Measurements from ENCODE around the gene RBM33.
A peak's percentile ranks its signal among the peaks of the same experiment; 100 is the strongest.

RBM33 gene

GRCh38 chr7:155602156-155602555 is 42.3 kb upstream of the RBM33 start:
- no CpG with 5 or more reads among the region's 24 CpGs for WGBS, 2 donors (ENCODE audit: extremely low coverage in 2 of 2, insufficient read length in 2 of 2, insufficient replicate concordance in 1 of 2)
- H3K9me3 ChIP-seq (replicated peaks in 1 of 2; ENCODE audit: control insufficient read depth in 2 of 2, insufficient read depth in 1 of 2, low read depth in 1 of 2, low read length in 2 of 2): no peaks in the 10 kb centered on the region
- no peak for DNase-seq (ENCODE audit: low spot score)
- H4K91ac ChIP-seq (ENCODE audit: low read depth, low read length, poor library complexity): no peak overlapping the region
- H3K27me3 ChIP-seq (ENCODE audit: control insufficient read depth in 3 of 3, insufficient read depth in 3 of 3, low read depth in 1 of 3, low read length in 3 of 3): no peaks in the 10 kb centered on the region
- H2BK120ac ChIP-seq (ENCODE audit: low read depth, low read length): no peak overlapping the region
- no peak overlapping the region for H2BK15ac ChIP-seq (ENCODE audit: low read length)
- H3K14ac ChIP-seq (ENCODE audit: low read length): no peak overlapping the region
- no peaks in the 10 kb centered on the region for H3K79me1 ChIP-seq (ENCODE audit: low read depth, low read length)
- no peak overlapping the region for H2AK5ac ChIP-seq (ENCODE audit: low read depth, low read length)
- no peak overlapping the region for H3K18ac ChIP-seq (ENCODE audit: low read length)
- H2AFZ ChIP-seq (ENCODE audit: low read length): peak overlapping the region; percentile 31
- no peaks in the 10 kb centered on the region for H3K36me3 ChIP-seq (replicated peaks in 1 of 2; ENCODE audit: control insufficient read depth in 2 of 2, insufficient read depth in 2 of 2, low read length in 2 of 2)
- H3K4me1 ChIP-seq (ENCODE audit: control insufficient read depth in 2 of 2, insufficient read depth in 1 of 2, low read depth in 1 of 2, low read length in 2 of 2): peaks cover 2 to 6% of the 10 kb centered on the region in 2 donors
- no peak overlapping the region for H3K4ac ChIP-seq (ENCODE audit: low read length)
- H3K4me3 ChIP-seq (ENCODE audit: low read length in 2 of 2): no peak overlapping the region
- no peak overlapping the region for H2BK5ac ChIP-seq (ENCODE audit: low read length)
- no peak overlapping the region for H3K23ac ChIP-seq (ENCODE audit: low read depth, low read length, poor library complexity)
- H3K9ac ChIP-seq (ENCODE audit: low read depth, low read length, poor library complexity): no peak overlapping the region
- no peak overlapping the region for H4K8ac ChIP-seq (ENCODE audit: low read depth, low read length)
- H3K27ac ChIP-seq (replicated peaks; ENCODE audit: low read length): no peak overlapping the region
- H3K4me2 ChIP-seq (ENCODE audit: insufficient read depth, low read length, poor library complexity, severe bottlenecking): no peak overlapping the region
- H2BK12ac ChIP-seq (ENCODE audit: low read length): no peak overlapping the region

GRCh38 chr7:155602750-155603149 is 41.7 kb upstream of the RBM33 start:
- WGBS, 2 donors (ENCODE audit: extremely low coverage in 2 of 2, insufficient read length in 2 of 2, insufficient replicate concordance in 1 of 2): no CpG with 5 or more reads among the region's 7 CpGs
- no peak overlapping the region for H3K9ac ChIP-seq (ENCODE audit: low read depth, low read length, poor library complexity)
- H3K14ac ChIP-seq (ENCODE audit: low read length): no peak overlapping the region

DNA sequence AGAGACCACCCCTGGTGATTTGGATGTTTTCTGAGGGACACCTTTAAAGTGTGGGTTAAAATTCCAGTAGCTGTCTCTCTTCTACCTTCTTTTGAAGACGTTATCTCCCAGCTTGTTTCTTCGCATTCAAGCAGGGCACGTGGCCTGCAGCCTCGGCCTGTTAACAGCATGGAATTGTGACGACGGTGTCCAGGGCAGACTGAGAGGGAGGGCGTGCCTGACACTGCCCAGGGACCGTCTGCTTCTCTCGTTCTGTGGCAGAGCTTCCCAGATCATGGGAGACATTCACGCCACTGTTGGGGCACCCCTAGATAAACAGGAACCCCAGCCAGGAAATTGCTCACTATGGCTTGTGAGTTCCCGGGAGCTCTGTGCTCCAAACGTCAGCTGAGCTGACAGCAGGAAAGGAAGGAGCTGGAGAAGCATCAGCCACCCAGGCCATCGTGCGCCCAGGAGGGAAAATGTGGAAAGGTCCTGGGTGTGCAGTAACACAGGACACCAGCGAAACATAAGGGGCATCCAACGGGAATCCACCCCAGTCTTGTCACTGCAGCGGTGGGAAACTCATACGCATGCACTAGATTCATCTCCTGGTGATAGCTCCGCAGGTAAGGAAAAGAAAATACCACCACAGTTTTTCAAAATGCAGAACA is 41.1 kb upstream of the RBM33 start:
- Histone ChIP-seq H3K79me1 (ENCODE audit: low read depth, low read length) (no peaks in the 10 kb centered on the region), H3K9ac (ENCODE audit: low read depth, low read length, poor library complexity) (no peak overlapping the region), H3K4me1 (ENCODE audit: control insufficient read depth in 2 of 2, insufficient read depth in 1 of 2, low read depth in 1 of 2, low read length in 2 of 2) (peaks cover 2 to 6% of the 10 kb centered on the region in 2 donors), H3K27me3 (ENCODE audit: control insufficient read depth in 3 of 3, insufficient read depth in 3 of 3, low read depth in 1 of 3, low read length in 3 of 3) (no peaks in the 10 kb centered on the region), H4K91ac (ENCODE audit: low read depth, low read length, poor library complexity) (no peak overlapping the region), H3K4me3 (ENCODE audit: low read length in 2 of 2) (no peak overlapping the region), H3K4me2 (ENCODE audit: insufficient read depth, low read length, poor library complexity, severe bottlenecking) (no peak overlapping the region), H3K4ac (ENCODE audit: low read length) (no peak overlapping the region), H2BK12ac (ENCODE audit: low read length) (no peak overlapping the region), H3K23ac (ENCODE audit: low read depth, low read length, poor library complexity) (no peak overlapping the region), H2AK5ac (ENCODE audit: low read depth, low read length) (no peak overlapping the region), H2BK5ac (ENCODE audit: low read length) (no peak overlapping the region), H2BK120ac (ENCODE audit: low read depth, low read length) (no peak overlapping the region), H3K18ac (ENCODE audit: low read length) (no peak overlapping the region), H3K27ac (replicated peaks; ENCODE audit: low read length) (no peak overlapping the region), H3K9me3 (replicated peaks in 1 of 2; ENCODE audit: control insufficient read depth in 2 of 2, insufficient read depth in 1 of 2, low read depth in 1 of 2, low read length in 2 of 2) (no peaks in the 10 kb centered on the region), H3K14ac (ENCODE audit: low read length) (no peak overlapping the region), H3K36me3 (replicated peaks in 1 of 2; ENCODE audit: control insufficient read depth in 2 of 2, insufficient read depth in 2 of 2, low read length in 2 of 2) (no peaks in the 10 kb centered on the region), H2AFZ (ENCODE audit: low read length) (peak overlapping the region; percentile 80), H2BK15ac (ENCODE audit: low read length) (no peak overlapping the region), H4K8ac (ENCODE audit: low read depth, low read length) (no peak overlapping the region)
- no peak for DNase-seq (ENCODE audit: low spot score)
- WGBS, 2 donors (ENCODE audit: extremely low coverage in 2 of 2, insufficient read length in 2 of 2, insufficient replicate concordance in 1 of 2): no CpG with 5 or more reads among the region's 19 CpGs

More at GRCh38 chr7:155602750-155603149, 41.7 kb upstream of the RBM33 start:
- no peaks in the 10 kb centered on the region for H3K36me3 ChIP-seq (replicated peaks in 1 of 2; ENCODE audit: control insufficient read depth in 2 of 2, insufficient read depth in 2 of 2, low read length in 2 of 2)
- H3K18ac ChIP-seq (ENCODE audit: low read length): no peak overlapping the region
- H2AK5ac ChIP-seq (ENCODE audit: low read depth, low read length): no peak overlapping the region
- no peak overlapping the region for H2BK12ac ChIP-seq (ENCODE audit: low read length)
- no peaks in the 10 kb centered on the region for H3K9me3 ChIP-seq (replicated peaks in 1 of 2; ENCODE audit: control insufficient read depth in 2 of 2, insufficient read depth in 1 of 2, low read depth in 1 of 2, low read length in 2 of 2)
- no peak overlapping the region for H3K23ac ChIP-seq (ENCODE audit: low read depth, low read length, poor library complexity)
- no peak overlapping the region for H4K8ac ChIP-seq (ENCODE audit: low read depth, low read length)
- no peak for DNase-seq (ENCODE audit: low spot score)
- no peak overlapping the region for H2BK5ac ChIP-seq (ENCODE audit: low read length)
- no peak overlapping the region for H3K27ac ChIP-seq (replicated peaks; ENCODE audit: low read length)
- no peak overlapping the region for H3K4me3 ChIP-seq (ENCODE audit: low read length in 2 of 2)
- H2BK15ac ChIP-seq (ENCODE audit: low read length): no peak overlapping the region
- no peak overlapping the region for H4K91ac ChIP-seq (ENCODE audit: low read depth, low read length, poor library complexity)
- H3K4me2 ChIP-seq (ENCODE audit: insufficient read depth, low read length, poor library complexity, severe bottlenecking): no peak overlapping the region
- no peaks in the 10 kb centered on the region for H3K79me1 ChIP-seq (ENCODE audit: low read depth, low read length)
- no peak overlapping the region for H3K4ac ChIP-seq (ENCODE audit: low read length)
- peaks cover 2 to 6% of the 10 kb centered on the region in 2 donors for H3K4me1 ChIP-seq (ENCODE audit: control insufficient read depth in 2 of 2, insufficient read depth in 1 of 2, low read depth in 1 of 2, low read length in 2 of 2)
- H2BK120ac ChIP-seq (ENCODE audit: low read depth, low read length): no peak overlapping the region
- no peaks in the 10 kb centered on the region for H3K27me3 ChIP-seq (ENCODE audit: control insufficient read depth in 3 of 3, insufficient read depth in 3 of 3, low read depth in 1 of 3, low read length in 3 of 3)
- H2AFZ ChIP-seq (ENCODE audit: low read length): peak overlapping the region; percentile 80

- Histone ChIP-seq H3K36me3 (replicated peaks in 1 of 2; ENCODE audit: control insufficient read depth in 2 of 2, insufficient read depth in 2 of 2, low read length in 2 of 2) (no peaks in the 10 kb centered on the region), H3K4ac (ENCODE audit: low read length) (no peak overlapping the region), H3K14ac (ENCODE audit: low read length) (no peak overlapping the region), H3K18ac (ENCODE audit: low read length) (no peak overlapping the region), H3K4me3 (ENCODE audit: low read length in 2 of 2) (no peak overlapping the region), H2BK15ac (ENCODE audit: low read length) (no peak overlapping the region), H2AFZ (ENCODE audit: low read length) (no peak overlapping the region), H2BK12ac (ENCODE audit: low read length) (no peak overlapping the region), H3K4me1 (ENCODE audit: control insufficient read depth in 2 of 2, insufficient read depth in 1 of 2, low read depth in 1 of 2, low read length in 2 of 2) (peaks cover 2 to 4% of the 10 kb centered on the region in 2 donors), H3K27me3 (ENCODE audit: control insufficient read depth in 3 of 3, insufficient read depth in 3 of 3, low read depth in 1 of 3, low read length in 3 of 3) (no peaks in the 10 kb centered on the region), H4K8ac (ENCODE audit: low read depth, low read length) (no peak overlapping the region), H3K79me1 (ENCODE audit: low read depth, low read length) (no peaks in the 10 kb centered on the region), H4K91ac (ENCODE audit: low read depth, low read length, poor library complexity) (no peak overlapping the region), H3K9me3 (replicated peaks in 1 of 2; ENCODE audit: control insufficient read depth in 2 of 2, insufficient read depth in 1 of 2, low read depth in 1 of 2, low read length in 2 of 2) (no peaks in the 10 kb centered on the region), H2BK120ac (ENCODE audit: low read depth, low read length) (no peak overlapping the region), H2AK5ac (ENCODE audit: low read depth, low read length) (no peak overlapping the region), H3K27ac (replicated peaks; ENCODE audit: low read length) (no peak overlapping the region), H3K9ac (ENCODE audit: low read depth, low read length, poor library complexity) (no peak overlapping the region), H3K23ac (ENCODE audit: low read depth, low read length, poor library complexity) (peak overlapping the region; percentile 25), H2BK5ac (ENCODE audit: low read length) (no peak overlapping the region), H3K4me2 (ENCODE audit: insufficient read depth, low read length, poor library complexity, severe bottlenecking) (no peak overlapping the region)
- WGBS, 2 donors (ENCODE audit: extremely low coverage in 2 of 2, insufficient read length in 2 of 2, insufficient replicate concordance in 1 of 2): no CpG with 5 or more reads among the region's 18 CpGs
- DNase-seq (ENCODE audit: low spot score): no peak
These were observed 40.5 kb upstream of the RBM33 start for GRCh38 chr7:155603858-155604503.
